ENCODE results near the gene CFAP74.

DNA sequence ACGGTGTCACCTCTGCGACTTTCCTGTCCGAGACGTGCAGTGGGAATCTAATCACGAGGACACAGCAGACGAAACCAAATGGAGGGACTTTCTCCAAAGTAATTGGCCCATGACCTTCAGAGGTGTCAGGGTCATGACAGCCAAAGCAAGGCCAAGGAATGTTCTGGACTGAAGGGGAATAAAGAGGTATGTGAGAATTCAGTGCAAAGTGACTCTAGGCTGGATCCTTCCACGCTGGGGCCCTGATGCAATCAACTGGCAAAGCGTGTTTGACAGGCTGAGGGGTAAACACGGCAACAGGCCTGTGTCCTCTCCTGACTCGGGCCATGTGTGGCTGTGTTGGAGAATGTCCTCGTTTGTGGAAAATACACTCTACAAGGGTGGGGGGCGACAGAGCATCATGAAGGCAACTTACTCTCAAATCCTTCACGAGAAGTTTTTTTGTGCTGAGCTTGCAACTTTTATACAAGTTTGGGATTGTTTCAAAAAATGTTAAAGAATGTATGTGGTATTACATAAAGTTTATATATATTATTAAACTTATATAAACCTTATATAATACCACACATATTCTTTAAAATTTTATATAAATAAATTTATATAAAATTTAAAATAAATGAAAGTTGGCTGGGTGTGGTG lies 1.7 kb downstream of the CFAP74 start:
- TF ChIP-seq CTCF (IDR thresholded peaks at IDR 0.05) (no peak), POLR2A (IDR thresholded peaks at IDR 0.05) (no peak)

Measured in testis (tissue), 2 donors.